AG04450 (cell line): ENCODE data around the gene SH2D3A. TPM values are rescaled to one million over a fixed set of nuclear protein-coding genes. Genes with fewer than 3 reads are reported as not detected.

Source experiments
- CTCF ChIA-PET: fragments of 300-600, 350-600 bp; formaldehyde crosslinking; extraction: SDS; loops from one replicate; lab custom pipeline; 2022; ENCODE audit warnings: antibody characterized with exemption, inconsistent platforms; lab: Charles Lee
- POLR2A ChIA-PET: fragments of 350-600 bp; formaldehyde crosslinking; extraction: SDS; loops from one replicate; lab custom pipeline; 2021; ENCODE audit warnings: antibody characterized with exemption, inconsistent platforms; lab: Yijun Ruan, JAX
- DNase-seq: peaks from one replicate; pipeline ENCODE4 v3.0.0-alpha.2; 2011; ENCODE audit warnings: low read depth, low spot score
- H3K27ac ChIP-seq: one replicate; pipeline ENCODE4 v1.5.1; 2012; ENCODE audit warnings: low read depth, low read length, control low read depth
- H3K27me3 ChIP-seq: one replicate; pipeline ENCODE4 v1.6.0; 2012; ENCODE audit warnings: low read length; ENCODE audit not compliant: control insufficient read depth, insufficient read depth
- H3K4me3 ChIP-seq: 2 replicates; pipeline ENCODE4 v1.5.1; 2011; ENCODE audit warnings: mild to moderate bottlenecking, low read depth, low read length, control low read depth
- H3K9me3 ChIP-seq: 2 replicates; pipeline ENCODE4 v1.5.1; 2012; ENCODE audit warnings: low read length; ENCODE audit not compliant: control insufficient read depth, insufficient read depth
- CTCF ChIP-seq: IDR thresholded peaks from 2 replicates; pipeline ENCODE4 v1.5.1; 2011; ENCODE audit warnings: low read depth, low read length, control low read depth, inconsistent platforms
- polyA plus RNA-seq: library from polyadenylated mRNA; depleted of rRNA; stranded (reverse); fragments of >200 nt; gene quantifications from 2 replicates; pipeline ENCODE4 v1.2.3, GENCODE V29; 2011

The SH2D3A gene
- polyA plus RNA-seq, 1 experiment, result not detected

- no peaks in the 10 kb centered on the region for H3K27me3 ChIP-seq
- H3K27ac ChIP-seq, result peak within 1 kb of the TSS; percentile 89
- ChIA-PET POLR2A (interaction anchor here (0.7 to 1.2 kb wide), 3 partner anchors 126 to 221 kb away, joined by 3 to 5 read pairs (median 4); partner anchors contain the start of gene TNFSF9), CTCF (interaction anchor here (0.6 to 2.7 kb wide), 7 partner anchors 10 to 221 kb away, joined by 3 to 33 read pairs (median 4); no protein-coding TSS in a partner anchor)
- no peak for TF ChIP-seq CTCF
- peak; percentile 100 for DNase-seq
- H3K9me3 ChIP-seq, result no peaks in the 10 kb centered on the region; the same call in 1 of the 2 replicates
- peak within 1 kb of the TSS; percentile 81 for H3K4me3 ChIP-seq
Observed at GRCh38 chr19:6737284-6737872, 29.9 kb downstream of the SH2D3A start, which contains the start of gene GPR108. Gene GPR108 (minus strand): TSS chr19:6737580. CDS start chr19:6737576, 4 bp downstream.

GRCh38 chr19:6736917-6737283 is 30.3 kb downstream of the SH2D3A start:
- Histone ChIP-seq H3K27ac (peak overlapping the region; percentile 89), H3K4me3 (peak overlapping the region; percentile 81), H3K9me3 (no peaks in the 10 kb centered on the region; the same call in 1 of the 2 replicates), H3K27me3 (no peaks in the 10 kb centered on the region)
- POLR2A ChIA-PET, result interaction anchor here (0.7 to 1.0 kb wide), 2 partner anchors 9 to 517 kb away, joined by 3 to 14 read pairs; no protein-coding TSS in a partner anchor
- CTCF ChIA-PET, result interaction anchor here (0.6 to 2.7 kb wide), 12 partner anchors 9 to 221 kb away, joined by 3 to 33 read pairs (median 4); no protein-coding TSS in a partner anchor
- no peak for DNase-seq
- no peak for TF ChIP-seq CTCF

GRCh38 chr19:6736169-6736916 is 30.9 kb downstream of the SH2D3A start:
- H3K9me3 ChIP-seq, result no peaks in the 10 kb centered on the region; the same call in 1 of the 2 replicates
- H3K27ac ChIP-seq, result peak overlapping the region; percentile 89
- peak; percentile 72 for DNase-seq
- H3K27me3 ChIP-seq, result no peaks in the 10 kb centered on the region
- POLR2A ChIA-PET, result interaction anchor here (0.7 to 1.0 kb wide), 2 partner anchors 8 to 516 kb away, joined by 3 to 14 read pairs; no protein-coding TSS in a partner anchor
- TF ChIP-seq CTCF, result peak; percentile 73
- peak overlapping the region; percentile 81 for H3K4me3 ChIP-seq
- CTCF ChIA-PET, result interaction anchor here (0.6 to 1.9 kb wide), 9 partner anchors 8 to 220 kb away, joined by 3 to 7 read pairs (median 4); no protein-coding TSS in a partner anchor

- DNase-seq, result no peak
- Histone ChIP-seq H3K4me3 (peak overlapping the region; percentile 81; the same call in 1 of the 2 replicates), H3K27me3 (no peaks in the 10 kb centered on the region), H3K27ac (no peak overlapping the region), H3K9me3 (no peaks in the 10 kb centered on the region; the same call in 1 of the 2 replicates)
- no peak for TF ChIP-seq CTCF
- ChIA-PET POLR2A (no interaction called here), CTCF (interaction anchor here (1.0 to 1.9 kb wide), 3 partner anchors 9 to 128 kb away, joined by 4 to 7 read pairs (median 6); no protein-coding TSS in a partner anchor)
Observed at GRCh38 chr19:6735181-6735911, 31.9 kb downstream of the SH2D3A start.
